Right atrium auricular region (tissue), 2 donors: ENCODE results near the gene SWT1. TPM values are rescaled to one million over a fixed set of nuclear protein-coding genes. Genes with fewer than 3 reads are reported as not detected.
"Not testable (repeated sequence)": the region's sequence is repeated elsewhere in the genome, so short reads cannot be mapped to it uniquely, and the experiment has no call there.

Source experiments
- DNase-seq: peaks from one replicate; pipeline ENCODE4 v3.0.0-alpha.2; 2019; ENCODE audit warnings: low spot score
- H3K27ac ChIP-seq, 2 donors: fragments of 200-600 bp; sonication (generic); 1 replicate in 1 of 2; 2 replicates in 1 of 2; pipeline ENCODE4 v1.5.1; 2016 to 2019
- H3K27me3 ChIP-seq, 2 donors: fragments of 200-600 bp; sonication (generic); one replicate each; pipeline versions ENCODE4 v1.5.1 to v1.6.0; 2017 to 2019
- H3K36me3 ChIP-seq: fragments of 200-600 bp; sonication (generic); one replicate; pipeline ENCODE4 v1.5.1; 2016
- H3K4me1 ChIP-seq, 2 donors: fragments of 200-600 bp; sonication (generic); one replicate each; pipeline versions ENCODE4 v1.5.1 to v1.6.0; 2017 to 2019
- H3K4me3 ChIP-seq, 2 donors: fragments of 200-600 bp; sonication (generic); 1 replicate in 1 of 2; 2 replicates in 1 of 2; pipeline ENCODE4 v1.5.1; 2017 to 2019; ENCODE audit warnings: mild to moderate bottlenecking in 1 of 2, moderate library complexity in 1 of 2
- H3K9me3 ChIP-seq, 2 donors: fragments of 200-600 bp; sonication (generic); one replicate each; pipeline ENCODE4 v1.5.1; 2019
- CTCF ChIP-seq, 2 donors: fragments of 200-600 bp; sonication (generic); IDR thresholded peaks; one replicate each; pipeline ENCODE4 v1.5.1; 2019; ENCODE audit warnings: antibody characterized with exemption in 2 of 2
- total RNA-seq, 2 donors: library from RNA; depleted of rRNA; stranded (reverse); fragments of >200 nt; gene quantifications; one replicate each; pipeline ENCODE4 v1.1.0, GENCODE V29; 2016

The SWT1 gene
- total RNA-seq, 2 donors from 2014 or later: 4.9 to 6.2 TPM

GRCh38 chr1:185318431-185319138 is 161.6 kb downstream of the SWT1 start:
- Histone ChIP-seq H3K4me1 (peaks cover 0 to 40% of the 10 kb centered on the region in 2 donors), H3K36me3 (no peaks in the 10 kb centered on the region), H3K27me3 (no peaks in the 10 kb centered on the region), H3K27ac (peak overlapping the region; percentile 98 to 99), H3K9me3 (no peaks in the 10 kb centered on the region), H3K4me3 (no peak overlapping the region)
- no peak for DNase-seq
- no peak for TF ChIP-seq CTCF (IDR thresholded peaks at IDR 0.05)

- no peak for TF ChIP-seq CTCF (IDR thresholded peaks at IDR 0.05)
- no peaks in the 10 kb centered on the region for H3K9me3 ChIP-seq
- H3K36me3 ChIP-seq: no peaks in the 10 kb centered on the region
- DNase-seq: no peak
- H3K27ac ChIP-seq: peak overlapping the region in 1 of 2 donors; percentile 99
- no peaks in the 10 kb centered on the region for H3K27me3 ChIP-seq
- no peak overlapping the region for H3K4me3 ChIP-seq
- H3K4me1 ChIP-seq: peaks cover 0 to 35% of the 10 kb centered on the region in 2 donors
Observed at GRCh38 chr1:185319139-185319475, 162.1 kb downstream of the SWT1 start.

- H3K4me3 ChIP-seq, H3K36me3 ChIP-seq, H3K9me3 ChIP-seq, DNase-seq, H3K27ac ChIP-seq, H3K27me3 ChIP-seq: not testable (repeated sequence)
- peaks cover 0 to 17% of the 10 kb centered on the region in 2 donors for H3K4me1 ChIP-seq
Observed at GRCh38 chr1:185321104-185321503, 164.1 kb downstream of the SWT1 start.

GRCh38 chr1:185321653-185322221 is 164.8 kb downstream of the SWT1 start:
- DNase-seq, H3K27me3 ChIP-seq, H3K4me3 ChIP-seq, H3K9me3 ChIP-seq, H3K27ac ChIP-seq, H3K36me3 ChIP-seq: not testable (repeated sequence)
- peaks cover 0 to 17% of the 10 kb centered on the region in 2 donors for H3K4me1 ChIP-seq

- no peak overlapping the region for H3K27ac ChIP-seq
- DNase-seq: no peak
- no peak overlapping the region for H3K4me3 ChIP-seq
- no peaks in the 10 kb centered on the region for H3K9me3 ChIP-seq
- H3K36me3 ChIP-seq: no peaks in the 10 kb centered on the region
- H3K4me1 ChIP-seq: peaks cover 0 to 15% of the 10 kb centered on the region in 2 donors
- no peak for TF ChIP-seq CTCF (IDR thresholded peaks at IDR 0.05)
- no peaks in the 10 kb centered on the region for H3K27me3 ChIP-seq
Observed at GRCh38 chr1:185322636-185323035, 165.7 kb downstream of the SWT1 start.

- TF ChIP-seq CTCF (IDR thresholded peaks at IDR 0.05): no peak
- Histone ChIP-seq H3K27ac (no peak overlapping the region), H3K4me3 (no peak overlapping the region), H3K4me1 (peaks cover 0 to under 1% of the 10 kb centered on the region in 2 donors), H3K9me3 (no peaks in the 10 kb centered on the region), H3K27me3 (no peaks in the 10 kb centered on the region), H3K36me3 (no peaks in the 10 kb centered on the region)
- DNase-seq: no peak
Observed at GRCh38 chr1:185324118-185324517, 167.2 kb downstream of the SWT1 start.

- no peaks in the 10 kb centered on the region for H3K36me3 ChIP-seq
- H3K4me3 ChIP-seq: no peak overlapping the region
- no peak for DNase-seq
- H3K4me1 ChIP-seq: no peaks in the 10 kb centered on the region
- H3K27ac ChIP-seq: no peak overlapping the region
- TF ChIP-seq CTCF (IDR thresholded peaks at IDR 0.05): no peak
- H3K9me3 ChIP-seq: no peaks in the 10 kb centered on the region
- H3K27me3 ChIP-seq: no peaks in the 10 kb centered on the region
Observed at GRCh38 chr1:185325413-185325812, 168.4 kb downstream of the SWT1 start.
